ENCODE measurements around the gene C2orf66.

Gene C2orf66

GRCh38 chr2:196767101-196767500 is 42.1 kb downstream of the C2orf66 start:
- no peaks in the 10 kb centered on the region for H4K20me1 ChIP-seq (ENCODE audit: insufficient read depth, low read length)
- no peak overlapping the region for H3K4me3 ChIP-seq (ENCODE audit: low read depth in 1 of 2, low read length in 2 of 2)
- H3K9ac ChIP-seq (ENCODE audit: low read depth, low read length), result no peak overlapping the region
- peaks cover 87% of the 10 kb centered on the region for H3K36me3 ChIP-seq (ENCODE audit: insufficient read depth, low read length)
- no peak overlapping the region for H2AFZ ChIP-seq (ENCODE audit: low read depth, low read length)
- TF ChIP-seq CTCF (IDR thresholded peaks at IDR 0.05; ENCODE audit: borderline replicate concordance, extremely low read depth, low read length, poor library complexity, severe bottlenecking) (no peak), EZH2 (IDR thresholded peaks at IDR 0.05; ENCODE audit: borderline replicate concordance, low read depth, low read length, severe bottlenecking) (no peak)
- H3K27me3 ChIP-seq (ENCODE audit: insufficient read depth, low read length, poor library complexity), result no peaks in the 10 kb centered on the region
- H3K4me1 ChIP-seq (ENCODE audit: insufficient read depth, low read length), result no peaks in the 10 kb centered on the region
- no peaks in the 10 kb centered on the region; the same call in 1 of the 2 replicates for H3K79me2 ChIP-seq (ENCODE audit: insufficient read depth, low read length)
- H3K27ac ChIP-seq (ENCODE audit: low read length), result no peak overlapping the region
- DNase-seq (no peak), ATAC-seq (ENCODE audit: insufficient read depth, low read depth) (no peak)
- H3K4me2 ChIP-seq (ENCODE audit: insufficient read depth, low read length), result no peak overlapping the region
- no peaks in the 10 kb centered on the region for H3K9me3 ChIP-seq (ENCODE audit: insufficient read depth, low read length, severe bottlenecking)

GRCh38 chr2:196759378-196759706 is 49.8 kb downstream of the C2orf66 start:
- Histone ChIP-seq H3K27ac (ENCODE audit: low read length) (no peak overlapping the region), H3K9me3 (ENCODE audit: insufficient read depth, low read length, severe bottlenecking) (no peaks in the 10 kb centered on the region), H3K27me3 (ENCODE audit: insufficient read depth, low read length, poor library complexity) (no peaks in the 10 kb centered on the region), H3K79me2 (ENCODE audit: insufficient read depth, low read length) (no peaks in the 10 kb centered on the region; the same call in 1 of the 2 replicates), H3K4me2 (ENCODE audit: insufficient read depth, low read length) (no peak overlapping the region), H3K4me1 (ENCODE audit: insufficient read depth, low read length) (no peaks in the 10 kb centered on the region), H3K36me3 (ENCODE audit: insufficient read depth, low read length) (peaks cover 48% of the 10 kb centered on the region), H4K20me1 (ENCODE audit: insufficient read depth, low read length) (no peaks in the 10 kb centered on the region), H3K9ac (ENCODE audit: low read depth, low read length) (no peak overlapping the region), H2AFZ (ENCODE audit: low read depth, low read length) (no peak overlapping the region), H3K4me3 (ENCODE audit: low read depth in 1 of 2, low read length in 2 of 2) (no peak overlapping the region)
- TF ChIP-seq EZH2 (IDR thresholded peaks at IDR 0.05; ENCODE audit: borderline replicate concordance, low read depth, low read length, severe bottlenecking) (no peak), CTCF (IDR thresholded peaks at IDR 0.05; ENCODE audit: borderline replicate concordance, extremely low read depth, low read length, poor library complexity, severe bottlenecking) (no peak)
- no peak for DNase-seq
- peak; percentile 45; the same call in 1 of the 3 replicates for ATAC-seq (ENCODE audit: insufficient read depth, low read depth)

GRCh38 chr2:196758474-196759377 is 50.4 kb downstream of the C2orf66 start:
- Histone ChIP-seq H3K27me3 (ENCODE audit: insufficient read depth, low read length, poor library complexity) (no peaks in the 10 kb centered on the region), H3K9me3 (ENCODE audit: insufficient read depth, low read length, severe bottlenecking) (no peaks in the 10 kb centered on the region), H3K27ac (ENCODE audit: low read length) (no peak overlapping the region), H3K79me2 (ENCODE audit: insufficient read depth, low read length) (no peaks in the 10 kb centered on the region), H3K9ac (ENCODE audit: low read depth, low read length) (no peak overlapping the region), H3K4me1 (ENCODE audit: insufficient read depth, low read length) (no peaks in the 10 kb centered on the region), H3K36me3 (ENCODE audit: insufficient read depth, low read length) (peaks cover 42% of the 10 kb centered on the region), H3K4me2 (ENCODE audit: insufficient read depth, low read length) (no peak overlapping the region), H4K20me1 (ENCODE audit: insufficient read depth, low read length) (no peaks in the 10 kb centered on the region), H3K4me3 (ENCODE audit: low read depth in 1 of 2, low read length in 2 of 2) (no peak overlapping the region), H2AFZ (ENCODE audit: low read depth, low read length) (no peak overlapping the region)
- ATAC-seq (ENCODE audit: insufficient read depth, low read depth), result 0 out of 3 replicates have a peak, but pooled peaks have one; percentile 53
- no peak for DNase-seq
- TF ChIP-seq EZH2 (IDR thresholded peaks at IDR 0.05; ENCODE audit: borderline replicate concordance, low read depth, low read length, severe bottlenecking), result no peak
- TF ChIP-seq CTCF (IDR thresholded peaks at IDR 0.05; ENCODE audit: borderline replicate concordance, extremely low read depth, low read length, poor library complexity, severe bottlenecking), result peak; percentile 67

Data from DND-41 (cell line).